ENCODE data around the gene MARCHF2. TPM values are rescaled to one million over a fixed set of nuclear protein-coding genes. Genes with fewer than 3 reads are reported as not detected.
A peak's percentile ranks its signal among the peaks of the same experiment; 100 is the strongest.

MARCHF2 gene
- total and polyA plus RNA-seq, 2 donors (not counting 3 experiments of a cell fraction or from before 2014, with no cell fraction given) = 43.5 to 91.9 TPM

GRCh38 chr19:8459095-8459494 lies 46.0 kb downstream of the MARCHF2 start:
- TF ChIP-seq FOS (IDR thresholded peaks at IDR 0.05; ENCODE audit: borderline replicate concordance, insufficient read depth, low read length) (no peak), POLR2AphosphoS5 (IDR thresholded peaks at IDR 0.05; ENCODE audit: insufficient read depth, low read depth, low read length) (no peak), MAX (IDR thresholded peaks at IDR 0.05; ENCODE audit: insufficient read depth, insufficient read length) (no peak), GATA2 (IDR thresholded peaks at IDR 0.05; ENCODE audit: insufficient read depth, insufficient read length, low read depth, low read length) (no peak), JUN (IDR thresholded peaks at IDR 0.05; ENCODE audit: borderline replicate concordance, insufficient read depth, insufficient read length, low read depth) (no peak)
- ChIA-PET POLR2A (no interaction called here), CTCF (interaction anchor here (1.7 to 1.9 kb wide), 2 partner anchors 103 to 105 kb away, joined by 4 to 7 read pairs; no protein-coding TSS in a partner anchor)
- Histone ChIP-seq H3K4me2 (ENCODE audit: insufficient read depth, low read length) (no peak overlapping the region), H3K79me2 (ENCODE audit: control insufficient read depth, insufficient read depth, low read length) (peaks cover 99% of the 10 kb centered on the region), H2AFZ (ENCODE audit: low read depth, low read length) (no peak overlapping the region), H3K27me3 (ENCODE audit: control insufficient read depth in 2 of 2, insufficient read depth in 2 of 2, low read length in 2 of 2) (no peaks in the 10 kb centered on the region), H3K9me1 (replicated peaks; ENCODE audit: control insufficient read depth, extremely low read depth, insufficient read depth, low read length) (no peaks in the 10 kb centered on the region), H3K9me3 (replicated peaks; ENCODE audit: control insufficient read depth, insufficient read depth, low read length) (no peaks in the 10 kb centered on the region), H3K27ac (ENCODE audit: insufficient read depth, low read depth, low read length) (peak overlapping the region; percentile 20), H3K4me3 (replicated peaks in 1 of 3; ENCODE audit: insufficient read depth in 1 of 3, low read depth in 1 of 3, low read length in 3 of 3) (no peak overlapping the region), H3K4me1 (ENCODE audit: control insufficient read depth, extremely low read depth, insufficient read depth, low read length) (peaks cover 34% of the 10 kb centered on the region), H3K36me3 (ENCODE audit: control insufficient read depth in 2 of 2, extremely low read depth in 1 of 2, insufficient read depth in 2 of 2, low read length in 2 of 2) (peaks cover 24 to 31% of the 10 kb centered on the region in 2 experiments), H4K20me1 (replicated peaks; ENCODE audit: control insufficient read depth, extremely low read depth, insufficient read depth, low read length) (peaks cover 57% of the 10 kb centered on the region), H3K9ac (replicated peaks; ENCODE audit: extremely low read depth, insufficient read depth, low read length) (no peak overlapping the region)
- DNase-seq (ENCODE audit: low read depth, low spot score) (no peak), FAIRE-seq (no peak)
- dilution Hi-C loops (cut with MboI; ENCODE audit: extremely low pct_ligation_motif_present, low sequenced_read_pairs) (no loop called here), intact Hi-C loops (cut with micrococcal nuclease) (loop anchor here (5.0 kb wide), 1 partner anchor 48 kb away; no protein-coding TSS in a partner anchor)
- BruUV-seq (replicated peaks) = no TSS peak

GRCh38 chr19:8459520-8460270 lies 46.6 kb downstream of the MARCHF2 start:
- no peak overlapping the region for H3K4me3 ChIP-seq (replicated peaks in 1 of 3; ENCODE audit: insufficient read depth in 1 of 3, low read depth in 1 of 3, low read length in 3 of 3)
- peaks cover 53% of the 10 kb centered on the region for H4K20me1 ChIP-seq (replicated peaks; ENCODE audit: control insufficient read depth, extremely low read depth, insufficient read depth, low read length)
- CTCF ChIA-PET = interaction anchor here (1.7 to 1.9 kb wide), 2 partner anchors 104 to 106 kb away, joined by 4 to 7 read pairs; no protein-coding TSS in a partner anchor
- POLR2A ChIA-PET = no interaction called here
- H3K9me3 ChIP-seq (replicated peaks; ENCODE audit: control insufficient read depth, insufficient read depth, low read length) = no peaks in the 10 kb centered on the region
- H2AFZ ChIP-seq (ENCODE audit: low read depth, low read length) = no peak overlapping the region
- intact Hi-C loops (cut with micrococcal nuclease) (loop anchor here (5.0 kb wide), 1 partner anchor 48 kb away; no protein-coding TSS in a partner anchor), dilution Hi-C loops (cut with MboI; ENCODE audit: extremely low pct_ligation_motif_present, low sequenced_read_pairs) (no loop called here)
- H3K27ac ChIP-seq (ENCODE audit: insufficient read depth, low read depth, low read length) = peak overlapping the region; percentile 29
- DNase-seq (ENCODE audit: low read depth, low spot score) (peak; percentile 43), FAIRE-seq (peak; percentile 35)
- no peaks in the 10 kb centered on the region for H3K9me1 ChIP-seq (replicated peaks; ENCODE audit: control insufficient read depth, extremely low read depth, insufficient read depth, low read length)
- H3K4me1 ChIP-seq (ENCODE audit: control insufficient read depth, extremely low read depth, insufficient read depth, low read length) = peaks cover 32% of the 10 kb centered on the region
- H3K79me2 ChIP-seq (ENCODE audit: control insufficient read depth, insufficient read depth, low read length) = peaks cover 96% of the 10 kb centered on the region
- no TSS peak for BruUV-seq (replicated peaks)
- no peak overlapping the region for H3K9ac ChIP-seq (replicated peaks; ENCODE audit: extremely low read depth, insufficient read depth, low read length)
- TF ChIP-seq FOS (IDR thresholded peaks at IDR 0.05; ENCODE audit: borderline replicate concordance, insufficient read depth, low read length) (no peak), JUN (IDR thresholded peaks at IDR 0.05; ENCODE audit: borderline replicate concordance, insufficient read depth, insufficient read length, low read depth) (no peak)
- H3K27me3 ChIP-seq (ENCODE audit: control insufficient read depth in 2 of 2, insufficient read depth in 2 of 2, low read length in 2 of 2) = no peaks in the 10 kb centered on the region
- H3K4me2 ChIP-seq (ENCODE audit: insufficient read depth, low read length) = peak overlapping the region; percentile 42
- H3K36me3 ChIP-seq (ENCODE audit: control insufficient read depth in 2 of 2, extremely low read depth in 1 of 2, insufficient read depth in 2 of 2, low read length in 2 of 2) = peaks cover 26 to 31% of the 10 kb centered on the region in 2 experiments
